HCT116 (cell line): ENCODE measurements around the gene TBL1X.

Source experiments
- ELF1 ChIP-seq: IDR thresholded peaks from 2 replicates; pipeline ENCODE4 v1.6.1; 2012; ENCODE audit warnings: low read depth, borderline replicate concordance
- EZH2 ChIP-seq: fragments of 200-600 bp; sonication (generic); IDR thresholded peaks from 2 replicates; pipeline ENCODE4 v1.6.1; 2017; ENCODE audit warnings: antibody characterized with exemption, mixed run types
- FOSL1 ChIP-seq: IDR thresholded peaks from 2 replicates; pipeline ENCODE4 v1.6.1; 2012; ENCODE audit warnings: low read depth
- JUND ChIP-seq: IDR thresholded peaks from 2 replicates; pipeline ENCODE4 v1.6.1; 2012
- POLR2A ChIP-seq: IDR thresholded peaks from 2 replicates; pipeline ENCODE4 v1.7.0; 2011; ENCODE audit warnings: borderline replicate concordance; ENCODE audit not compliant: insufficient read depth, insufficient read length; ENCODE audit errors: extremely low read depth
- POLR2AphosphoS5 ChIP-seq: IDR thresholded peaks from 2 replicates; pipeline ENCODE4 v1.6.1; 2011; ENCODE audit warnings: mild to moderate bottlenecking, low read depth, low read length, moderate library complexity
- SIN3A ChIP-seq: IDR thresholded peaks from 2 replicates; pipeline ENCODE4 v1.6.1; 2012; ENCODE audit warnings: low read depth
- SP1 ChIP-seq: IDR thresholded peaks from 2 replicates; pipeline ENCODE4 v1.6.1; 2012; ENCODE audit warnings: low read depth
- YY1 ChIP-seq: IDR thresholded peaks from 2 replicates; pipeline ENCODE4 v1.6.1; 2011; ENCODE audit warnings: low read length, low read depth, moderate library complexity, mild to moderate bottlenecking; ENCODE audit not compliant: insufficient replicate concordance; ENCODE audit errors: extremely low read depth
- ZFX ChIP-seq: fragments of 450-650 bp; IDR thresholded peaks from 2 replicates; pipeline ENCODE4 v1.6.1; 2017
- TF ChIP-seq, protein P1 (sequence below), 3 experiments: fragments of 200-600 bp in 1 of 3; sonication (generic) in 1 of 3; IDR thresholded peaks in 2 of 3; conservative IDR thresholded peaks in 1 of 3; 2 replicates each; pipeline ENCODE4 v1.5.1; 2012 to 2017; ENCODE audit warnings: low read depth in 2 of 3, low read length in 2 of 3, antibody characterized with exemption in 1 of 3, borderline replicate concordance in 1 of 3, control low read depth in 1 of 3, mild to moderate bottlenecking in 1 of 3, mixed read lengths in 1 of 3, mixed run types in 1 of 3, moderate library complexity in 1 of 3; ENCODE audit not compliant: insufficient read depth in 1 of 3
- TF ChIP-seq, protein P2 (sequence below): IDR thresholded peaks from 2 replicates; pipeline ENCODE4 v1.6.1; 2012; ENCODE audit warnings: low read depth
- TF ChIP-seq, protein P3 (sequence below): IDR thresholded peaks from 2 replicates; pipeline ENCODE4 v1.6.1; 2012
- TF ChIP-seq, protein P4 (sequence below): IDR thresholded peaks from 2 replicates; pipeline ENCODE4 v1.6.1; 2011; ENCODE audit warnings: mild to moderate bottlenecking, low read length, moderate library complexity; ENCODE audit not compliant: insufficient replicate concordance; ENCODE audit errors: extremely low read depth

DNA sequence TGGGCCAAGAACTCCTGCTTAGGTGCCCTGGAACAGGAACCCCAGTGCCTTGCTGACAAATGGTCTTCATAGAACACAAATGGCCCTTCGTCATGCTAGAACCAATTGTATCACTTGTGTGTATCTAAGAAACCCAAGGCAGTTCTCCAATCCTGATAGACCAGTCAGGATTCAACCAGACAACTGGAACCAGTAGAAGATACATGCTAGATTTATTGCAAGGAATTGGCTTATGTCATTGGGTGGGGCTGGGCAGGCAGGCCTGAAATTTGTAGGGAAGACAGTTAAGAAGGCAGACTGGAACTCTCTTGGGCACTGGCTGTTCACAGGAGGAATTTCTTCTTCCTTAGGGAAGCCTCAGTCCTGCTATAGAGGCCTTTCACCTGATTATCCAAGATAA, 17.0 kb upstream of the TBL1X start:
- no peak for TF ChIP-seq POLR2A
- TF ChIP-seq, protein P1, sequence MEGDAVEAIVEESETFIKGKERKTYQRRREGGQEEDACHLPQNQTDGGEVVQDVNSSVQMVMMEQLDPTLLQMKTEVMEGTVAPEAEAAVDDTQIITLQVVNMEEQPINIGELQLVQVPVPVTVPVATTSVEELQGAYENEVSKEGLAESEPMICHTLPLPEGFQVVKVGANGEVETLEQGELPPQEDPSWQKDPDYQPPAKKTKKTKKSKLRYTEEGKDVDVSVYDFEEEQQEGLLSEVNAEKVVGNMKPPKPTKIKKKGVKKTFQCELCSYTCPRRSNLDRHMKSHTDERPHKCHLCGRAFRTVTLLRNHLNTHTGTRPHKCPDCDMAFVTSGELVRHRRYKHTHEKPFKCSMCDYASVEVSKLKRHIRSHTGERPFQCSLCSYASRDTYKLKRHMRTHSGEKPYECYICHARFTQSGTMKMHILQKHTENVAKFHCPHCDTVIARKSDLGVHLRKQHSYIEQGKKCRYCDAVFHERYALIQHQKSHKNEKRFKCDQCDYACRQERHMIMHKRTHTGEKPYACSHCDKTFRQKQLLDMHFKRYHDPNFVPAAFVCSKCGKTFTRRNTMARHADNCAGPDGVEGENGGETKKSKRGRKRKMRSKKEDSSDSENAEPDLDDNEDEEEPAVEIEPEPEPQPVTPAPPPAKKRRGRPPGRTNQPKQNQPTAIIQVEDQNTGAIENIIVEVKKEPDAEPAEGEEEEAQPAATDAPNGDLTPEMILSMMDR (IDR thresholded peaks at IDR 0.05 in 2 of 3, conservative IDR thresholded peaks at IDR 0.05 in 1 of 3; ENCODE audit: borderline replicate concordance in 1 of 3, insufficient read depth in 1 of 3, low read depth in 2 of 3, low read length in 2 of 3) = no peak
- TF ChIP-seq SIN3A = no peak
- TF ChIP-seq YY1 = no peak
- no peak for TF ChIP-seq JUND
- TF ChIP-seq ZFX = no peak
- TF ChIP-seq, protein P2, sequence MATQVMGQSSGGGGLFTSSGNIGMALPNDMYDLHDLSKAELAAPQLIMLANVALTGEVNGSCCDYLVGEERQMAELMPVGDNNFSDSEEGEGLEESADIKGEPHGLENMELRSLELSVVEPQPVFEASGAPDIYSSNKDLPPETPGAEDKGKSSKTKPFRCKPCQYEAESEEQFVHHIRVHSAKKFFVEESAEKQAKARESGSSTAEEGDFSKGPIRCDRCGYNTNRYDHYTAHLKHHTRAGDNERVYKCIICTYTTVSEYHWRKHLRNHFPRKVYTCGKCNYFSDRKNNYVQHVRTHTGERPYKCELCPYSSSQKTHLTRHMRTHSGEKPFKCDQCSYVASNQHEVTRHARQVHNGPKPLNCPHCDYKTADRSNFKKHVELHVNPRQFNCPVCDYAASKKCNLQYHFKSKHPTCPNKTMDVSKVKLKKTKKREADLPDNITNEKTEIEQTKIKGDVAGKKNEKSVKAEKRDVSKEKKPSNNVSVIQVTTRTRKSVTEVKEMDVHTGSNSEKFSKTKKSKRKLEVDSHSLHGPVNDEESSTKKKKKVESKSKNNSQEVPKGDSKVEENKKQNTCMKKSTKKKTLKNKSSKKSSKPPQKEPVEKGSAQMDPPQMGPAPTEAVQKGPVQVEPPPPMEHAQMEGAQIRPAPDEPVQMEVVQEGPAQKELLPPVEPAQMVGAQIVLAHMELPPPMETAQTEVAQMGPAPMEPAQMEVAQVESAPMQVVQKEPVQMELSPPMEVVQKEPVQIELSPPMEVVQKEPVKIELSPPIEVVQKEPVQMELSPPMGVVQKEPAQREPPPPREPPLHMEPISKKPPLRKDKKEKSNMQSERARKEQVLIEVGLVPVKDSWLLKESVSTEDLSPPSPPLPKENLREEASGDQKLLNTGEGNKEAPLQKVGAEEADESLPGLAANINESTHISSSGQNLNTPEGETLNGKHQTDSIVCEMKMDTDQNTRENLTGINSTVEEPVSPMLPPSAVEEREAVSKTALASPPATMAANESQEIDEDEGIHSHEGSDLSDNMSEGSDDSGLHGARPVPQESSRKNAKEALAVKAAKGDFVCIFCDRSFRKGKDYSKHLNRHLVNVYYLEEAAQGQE = no peak
- TF ChIP-seq ELF1 = no peak
- TF ChIP-seq FOSL1 = no peak
- TF ChIP-seq, protein P3, sequence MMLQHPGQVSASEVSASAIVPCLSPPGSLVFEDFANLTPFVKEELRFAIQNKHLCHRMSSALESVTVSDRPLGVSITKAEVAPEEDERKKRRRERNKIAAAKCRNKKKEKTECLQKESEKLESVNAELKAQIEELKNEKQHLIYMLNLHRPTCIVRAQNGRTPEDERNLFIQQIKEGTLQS = no peak
- no peak for TF ChIP-seq EZH2
- TF ChIP-seq, protein P4, sequence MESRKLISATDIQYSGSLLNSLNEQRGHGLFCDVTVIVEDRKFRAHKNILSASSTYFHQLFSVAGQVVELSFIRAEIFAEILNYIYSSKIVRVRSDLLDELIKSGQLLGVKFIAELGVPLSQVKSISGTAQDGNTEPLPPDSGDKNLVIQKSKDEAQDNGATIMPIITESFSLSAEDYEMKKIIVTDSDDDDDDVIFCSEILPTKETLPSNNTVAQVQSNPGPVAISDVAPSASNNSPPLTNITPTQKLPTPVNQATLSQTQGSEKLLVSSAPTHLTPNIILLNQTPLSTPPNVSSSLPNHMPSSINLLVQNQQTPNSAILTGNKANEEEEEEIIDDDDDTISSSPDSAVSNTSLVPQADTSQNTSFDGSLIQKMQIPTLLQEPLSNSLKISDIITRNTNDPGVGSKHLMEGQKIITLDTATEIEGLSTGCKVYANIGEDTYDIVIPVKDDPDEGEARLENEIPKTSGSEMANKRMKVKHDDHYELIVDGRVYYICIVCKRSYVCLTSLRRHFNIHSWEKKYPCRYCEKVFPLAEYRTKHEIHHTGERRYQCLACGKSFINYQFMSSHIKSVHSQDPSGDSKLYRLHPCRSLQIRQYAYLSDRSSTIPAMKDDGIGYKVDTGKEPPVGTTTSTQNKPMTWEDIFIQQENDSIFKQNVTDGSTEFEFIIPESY = no peak
- no peak for TF ChIP-seq SP1
- TF ChIP-seq POLR2AphosphoS5 = no peak
